ENCODE data around the gene RAB22A. TPM values are rescaled to one million over a fixed set of nuclear protein-coding genes. Genes with fewer than 3 reads are reported as not detected.
"Not testable (repeated sequence)": the region's sequence is repeated elsewhere in the genome, so short reads cannot be mapped to it uniquely, and the experiment has no call there.

The RAB22A gene
- total RNA-seq, 1 donor from 2014 or later: 22.4 TPM

DNA sequence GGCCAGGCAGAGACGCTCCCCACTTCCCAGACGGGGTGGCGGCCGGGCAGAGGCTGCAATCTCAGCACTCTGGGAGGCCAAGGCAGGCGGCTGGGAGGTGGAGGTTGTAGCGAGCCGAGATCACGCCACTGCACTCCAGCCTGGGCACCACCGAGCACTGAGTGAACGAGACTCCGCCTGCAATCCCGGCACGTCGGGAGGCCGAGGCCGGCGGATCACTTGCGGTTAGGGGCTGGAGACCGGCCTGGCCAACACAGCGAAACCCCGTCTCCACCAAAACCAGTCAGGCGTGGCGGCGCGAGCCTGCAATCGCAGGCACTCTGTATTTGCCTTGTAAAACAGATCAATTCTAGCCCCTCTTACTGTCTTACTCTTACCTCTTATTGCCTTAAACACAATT is 105.3 kb downstream of the RAB22A start:
- not testable (repeated sequence) for DNase-seq (ENCODE audit: low read depth)

DNA sequence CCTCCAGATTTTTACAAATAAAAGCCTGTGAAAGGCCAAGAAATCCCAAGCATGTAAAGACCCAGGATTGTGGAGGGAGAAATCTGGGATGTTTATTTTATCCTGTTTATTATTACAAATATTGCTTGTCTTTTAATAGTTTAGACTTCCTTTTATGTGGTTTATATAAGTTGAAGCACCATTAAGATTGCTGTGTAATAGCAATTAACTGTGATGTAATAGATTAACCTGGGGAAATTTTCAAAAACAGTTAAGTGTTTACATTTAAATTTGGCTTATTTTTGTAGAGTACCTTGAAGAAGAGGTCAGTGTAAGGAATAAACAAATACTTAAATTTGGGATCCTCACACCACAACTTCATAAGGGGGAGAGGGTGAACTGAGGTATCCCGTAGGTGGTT is 106.5 kb downstream of the RAB22A start:
- no peak for DNase-seq (ENCODE audit: low read depth)

DNA sequence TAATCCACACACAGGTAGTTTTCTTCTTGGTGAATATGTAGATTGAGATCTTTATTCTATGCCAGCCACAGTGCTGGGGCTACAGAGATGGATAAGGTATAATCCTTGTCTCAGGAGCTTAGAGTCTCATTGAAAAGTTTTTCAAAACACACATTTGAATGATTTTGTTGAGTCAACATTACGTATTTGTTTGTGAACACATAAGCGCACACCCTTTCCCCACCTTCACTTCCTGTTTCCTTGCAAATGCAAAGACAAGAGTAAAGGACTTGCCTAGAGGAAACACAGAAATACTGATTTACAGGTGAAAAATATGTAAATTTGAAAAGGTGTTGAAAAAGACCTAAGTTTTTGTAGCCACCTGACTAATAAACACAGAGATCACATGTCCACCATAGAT is 107.3 kb downstream of the RAB22A start:
- DNase-seq (ENCODE audit: low read depth): no peak

Other genes starting within 250 kb of the RAB22A start
- not detected in 2 replicates for gene ANKRD60, start 81.1 kb upstream of the RAB22A start, total RNA-seq
- gene VAPB, start 79.5 kb downstream of the RAB22A start, total RNA-seq: 17.9 and 56.6 TPM in 2 replicates
- gene APCDD1L, start 205.7 kb downstream of the RAB22A start, total RNA-seq: 5.7 and 13.7 TPM in 2 replicates

Data from renal cortical epithelial cell (primary cell).